GM12874 (cell line): ENCODE results near the gene NRXN2.

Experiments
- TF ChIP-seq, protein P1 (sequence below): IDR thresholded peaks from 2 replicates; pipeline ENCODE4 v1.5.1; 2011; ENCODE audit warnings: low read depth, mild to moderate bottlenecking, control low read depth, low read length, moderate library complexity; ENCODE audit not compliant: insufficient read depth

The NRXN2 gene

DNA sequence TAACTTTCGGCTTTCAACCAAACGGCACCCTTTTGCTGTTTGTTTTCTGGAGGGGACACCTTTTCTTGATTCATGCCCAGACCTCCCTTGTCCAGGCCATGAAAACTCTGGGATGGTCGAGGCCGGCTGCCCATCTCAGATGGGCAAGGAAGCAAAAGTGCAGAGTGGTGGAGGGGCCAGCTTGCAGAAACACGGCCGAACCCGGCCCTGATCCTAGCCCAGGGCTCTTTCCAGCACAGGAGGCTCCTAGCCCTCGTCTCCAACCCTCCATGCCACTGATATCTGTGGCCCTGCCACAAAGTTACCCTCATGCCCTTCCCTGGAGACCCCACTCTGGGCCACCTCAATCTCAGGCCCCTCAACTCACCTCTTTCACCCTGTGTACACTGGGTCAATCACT lies 150.9 kb downstream of the NRXN2 start:
- TF ChIP-seq, protein P1, sequence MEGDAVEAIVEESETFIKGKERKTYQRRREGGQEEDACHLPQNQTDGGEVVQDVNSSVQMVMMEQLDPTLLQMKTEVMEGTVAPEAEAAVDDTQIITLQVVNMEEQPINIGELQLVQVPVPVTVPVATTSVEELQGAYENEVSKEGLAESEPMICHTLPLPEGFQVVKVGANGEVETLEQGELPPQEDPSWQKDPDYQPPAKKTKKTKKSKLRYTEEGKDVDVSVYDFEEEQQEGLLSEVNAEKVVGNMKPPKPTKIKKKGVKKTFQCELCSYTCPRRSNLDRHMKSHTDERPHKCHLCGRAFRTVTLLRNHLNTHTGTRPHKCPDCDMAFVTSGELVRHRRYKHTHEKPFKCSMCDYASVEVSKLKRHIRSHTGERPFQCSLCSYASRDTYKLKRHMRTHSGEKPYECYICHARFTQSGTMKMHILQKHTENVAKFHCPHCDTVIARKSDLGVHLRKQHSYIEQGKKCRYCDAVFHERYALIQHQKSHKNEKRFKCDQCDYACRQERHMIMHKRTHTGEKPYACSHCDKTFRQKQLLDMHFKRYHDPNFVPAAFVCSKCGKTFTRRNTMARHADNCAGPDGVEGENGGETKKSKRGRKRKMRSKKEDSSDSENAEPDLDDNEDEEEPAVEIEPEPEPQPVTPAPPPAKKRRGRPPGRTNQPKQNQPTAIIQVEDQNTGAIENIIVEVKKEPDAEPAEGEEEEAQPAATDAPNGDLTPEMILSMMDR: no peak

DNA sequence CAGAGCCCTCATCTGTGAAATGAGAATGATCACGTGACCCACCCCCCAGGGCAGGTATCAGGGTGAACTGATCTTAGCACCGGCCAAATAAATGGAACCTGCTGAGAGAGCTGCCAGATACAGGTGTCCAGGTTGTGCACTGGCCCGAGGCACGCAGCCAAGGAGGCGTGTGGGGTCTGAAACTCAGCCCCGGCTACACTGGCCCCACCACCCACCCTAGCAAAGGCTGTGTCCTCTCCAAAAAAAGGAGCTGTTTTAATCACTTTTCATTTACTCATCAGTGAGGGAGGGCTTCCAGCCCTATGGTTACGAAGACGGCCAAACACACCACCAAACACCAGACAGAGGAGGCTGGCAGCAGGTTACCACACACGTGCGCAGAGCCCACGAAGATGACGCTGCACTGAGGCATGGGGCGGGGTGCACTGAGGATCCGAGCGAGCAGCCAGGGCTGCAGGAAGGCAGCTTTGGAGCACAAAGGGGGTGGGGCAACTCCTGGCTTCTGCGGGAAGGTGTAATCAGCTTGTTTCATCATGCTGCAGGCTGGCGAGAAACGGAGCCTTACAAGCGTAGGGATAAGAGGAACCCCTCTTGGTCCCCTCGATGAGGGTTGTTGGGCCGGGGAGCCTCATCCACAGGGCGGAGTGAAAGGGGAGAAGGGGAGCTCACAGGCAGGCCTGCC lies 151.4 kb downstream of the NRXN2 start:
- TF ChIP-seq, protein P1: no peak

DNA sequence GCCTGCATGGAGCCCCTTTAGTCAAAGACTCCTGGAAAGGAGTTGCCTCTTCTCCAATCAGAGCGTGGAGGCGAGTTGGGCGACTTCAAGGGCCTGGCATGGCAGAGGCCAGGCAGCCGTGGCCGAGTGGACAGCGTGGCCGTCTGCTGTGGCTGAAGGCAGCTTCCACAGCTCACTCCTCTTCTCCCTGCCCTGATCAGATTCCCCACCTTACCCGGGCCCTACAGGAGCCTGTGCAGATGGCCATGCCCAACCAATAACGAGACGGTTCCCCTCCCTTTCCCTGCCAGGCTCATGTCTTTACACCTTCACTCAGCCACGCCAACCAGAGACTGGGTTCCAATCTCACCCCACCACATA lies 152.0 kb downstream of the NRXN2 start:
- TF ChIP-seq, protein P1: no peak

DNA sequence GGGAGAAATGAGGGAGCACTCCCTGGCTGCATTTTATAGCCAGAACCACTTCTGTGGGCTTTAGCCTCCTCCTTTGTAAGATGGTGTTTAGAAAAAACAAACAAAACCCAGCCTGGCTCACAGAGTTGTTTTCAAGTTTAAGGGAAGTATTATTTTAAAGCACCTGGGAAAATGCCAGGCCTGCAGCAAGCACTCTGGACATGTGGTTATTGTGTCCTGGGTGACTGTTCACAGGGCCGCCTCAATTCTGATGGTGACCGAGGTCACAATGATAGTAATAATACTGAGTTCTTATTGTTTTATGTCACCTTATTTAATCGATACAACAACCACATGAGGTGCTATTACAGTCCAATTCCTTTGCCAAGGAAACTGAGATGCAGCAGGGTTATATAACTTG lies 152.7 kb downstream of the NRXN2 start:
- TF ChIP-seq, protein P1: no peak

DNA sequence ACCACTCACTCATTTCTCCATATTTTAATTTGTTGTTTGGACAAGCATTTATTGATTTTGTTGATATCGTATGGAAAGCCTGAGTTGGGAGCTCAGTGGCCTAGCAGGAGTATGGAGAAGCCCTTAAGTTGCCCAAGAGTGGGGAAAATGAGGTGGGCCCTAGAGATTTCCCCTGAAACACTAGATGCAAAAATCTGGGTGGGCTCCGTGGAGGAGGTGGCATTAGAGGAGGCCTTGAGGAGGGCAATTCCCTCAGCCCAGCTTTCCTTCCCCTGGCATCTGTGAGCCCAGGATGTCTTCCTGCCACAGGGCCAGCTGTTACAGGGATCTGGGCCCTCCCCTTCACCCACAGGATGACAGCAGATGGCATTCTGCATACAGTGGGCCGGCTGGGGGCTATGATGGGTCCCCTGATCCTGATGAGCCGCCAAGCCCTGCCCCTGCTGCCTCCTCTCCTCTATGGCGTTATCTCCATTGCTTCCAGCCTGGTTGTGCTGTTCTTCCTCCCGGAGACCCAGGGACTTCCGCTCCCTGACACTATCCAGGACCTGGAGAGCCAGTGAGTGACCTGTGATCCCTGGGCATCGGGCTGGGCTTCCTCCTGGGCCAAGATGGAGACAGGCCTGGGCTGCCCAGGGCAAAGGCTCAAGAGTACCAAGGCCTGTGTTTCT lies 153.6 kb downstream of the NRXN2 start:
- TF ChIP-seq, protein P1: no peak

DNA sequence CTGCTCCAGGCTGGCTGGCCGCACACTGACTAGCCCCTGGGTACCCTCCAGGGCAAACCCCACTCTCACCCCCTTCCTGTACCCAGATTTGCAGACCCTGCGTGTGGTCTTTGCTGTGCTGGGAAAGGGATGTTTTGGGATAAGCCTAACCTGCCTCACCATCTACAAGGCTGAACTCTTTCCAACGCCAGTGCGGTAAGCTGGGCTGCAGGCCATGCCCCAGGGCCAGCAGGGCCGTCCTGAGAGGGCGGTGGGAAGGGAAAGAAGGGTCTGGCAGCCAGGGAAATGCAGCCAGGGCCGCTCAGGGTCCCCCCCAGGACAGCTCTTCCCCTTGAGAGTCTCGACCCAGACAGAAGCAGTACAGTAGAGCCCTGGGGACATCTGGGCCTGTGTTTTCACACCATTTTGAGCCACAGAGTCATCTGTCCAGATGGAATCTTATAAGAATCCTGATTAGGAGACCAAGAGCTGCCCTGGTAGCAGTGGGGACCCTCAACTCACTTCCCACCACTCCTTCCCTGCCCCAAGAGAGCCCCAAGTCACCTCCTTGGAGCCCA lies 154.3 kb downstream of the NRXN2 start:
- TF ChIP-seq, protein P1: no peak

DNA sequence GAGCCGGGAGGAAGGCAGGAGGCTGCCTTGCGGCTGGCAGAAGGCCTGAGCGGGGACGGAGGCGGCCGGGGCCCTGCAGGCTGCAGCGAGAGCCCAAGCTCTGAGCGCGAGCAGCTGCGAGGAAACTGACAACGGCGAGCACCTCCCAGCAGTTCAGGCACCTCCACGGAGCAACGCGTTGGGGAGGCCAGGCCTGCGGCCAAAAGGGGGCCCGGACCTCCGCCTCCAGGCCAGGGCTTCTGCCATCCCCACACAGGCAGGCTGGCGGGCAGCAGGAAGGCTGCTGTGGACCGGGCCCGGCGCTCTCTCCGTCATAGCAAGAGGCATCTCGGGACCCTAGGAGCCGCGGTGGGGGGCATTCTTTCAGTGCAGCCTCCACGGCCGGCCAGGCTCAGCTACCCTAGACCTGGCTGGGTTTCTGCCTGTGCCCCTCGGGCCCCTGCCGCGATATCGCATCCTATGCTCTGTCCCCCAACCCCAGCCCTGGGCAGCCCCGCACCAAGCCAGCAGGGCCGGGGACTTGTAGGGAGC lies 154.9 kb downstream of the NRXN2 start:
- TF ChIP-seq, protein P1: no peak
